Heart left ventricle (tissue), 16 donors: Measurements from ENCODE around the gene IVNS1ABP. TPM values are rescaled to one million over a fixed set of nuclear protein-coding genes. Genes with fewer than 3 reads are reported as not detected.

ENCODE experiments used
- ATAC-seq, 4 donors: fragments of 200-7000 bp; cut with Tn5 transposase; one replicate each; pipeline ENCODE4 v1.9.1; 2020 to 2022; ENCODE audit warnings: moderate library complexity in 4 of 4, mild to moderate bottlenecking in 3 of 4, moderate number of reproducible peaks in 1 of 4
- DNase-seq, 5 donors: peaks; one replicate each; pipeline ENCODE4 v3.0.0-alpha.2; 2020
- H3K27ac ChIP-seq, 12 donors: fragments of 200-600 bp; sonication (generic) in 4 of 12; one replicate each; pipeline versions ENCODE4 v1.5.0 to v1.8.0; 2016 to 2022; ENCODE audit warnings: mild to moderate bottlenecking in 2 of 12
- H3K27me3 ChIP-seq, 9 donors: fragments of 200-600 bp; sonication (generic) in 2 of 9; one replicate each; pipeline versions ENCODE4 v1.5.1 to v1.8.0; 2016 to 2022; ENCODE audit warnings: mild to moderate bottlenecking in 3 of 9
- H3K36me3 ChIP-seq, 9 donors: fragments of 200-600 bp; sonication (generic) in 2 of 9; one replicate each; pipeline versions ENCODE4 v1.5.0 to v1.8.0; 2018 to 2022; ENCODE audit warnings: mild to moderate bottlenecking in 2 of 9
- H3K4me1 ChIP-seq, 12 donors: fragments of 200-600 bp; sonication (generic) in 4 of 12; one replicate each; pipeline versions ENCODE4 v1.5.0 to v1.8.0; 2016 to 2022; ENCODE audit warnings: mild to moderate bottlenecking in 3 of 12
- H3K4me3 ChIP-seq, 12 donors: fragments of 200-600 bp; sonication (generic) in 4 of 12; one replicate each; pipeline versions ENCODE4 v1.5.0 to v1.8.0; 2017 to 2022; ENCODE audit warnings: mild to moderate bottlenecking in 9 of 12, moderate library complexity in 4 of 12
- H3K9me3 ChIP-seq, 12 donors: fragments of 200-600 bp; sonication (generic) in 4 of 12; one replicate each; pipeline versions ENCODE4 v1.5.0 to v1.8.0; 2016 to 2022; ENCODE audit warnings: mild to moderate bottlenecking in 1 of 12
- CTCF ChIP-seq, 12 donors: fragments of 200-600 bp; sonication (generic) in 4 of 12; IDR thresholded peaks; one replicate each; pipeline versions ENCODE4 v1.5.0 to v1.8.0; 2018 to 2022; ENCODE audit warnings: antibody characterized with exemption in 12 of 12, mild to moderate bottlenecking in 5 of 12
- POLR2A ChIP-seq, 2 donors: fragments of 450-650 bp; IDR thresholded peaks; one replicate each; pipeline ENCODE4 v1.6.1; 2017; ENCODE audit warnings: antibody characterized with exemption in 2 of 2, mild to moderate bottlenecking in 2 of 2, moderate library complexity in 2 of 2
- WGBS, 4 donors: extraction: QIAGEN DNeasy Blood & Tissue Kit in 2 of 4; methylation state at CpG; one replicate each; pipeline versions ENCODE4 v1.1.5 to v1.1.7; 2013 to 2018; 5-methylcytosine and 5-hydroxymethylcytosine counted together
- intact Hi-C, 10 donors: fragments of 100-400 bp; cut with DNase I; formaldehyde crosslinking; loops; one replicate each; pipeline versions ENCODE4 v1.11.1 to v1.14.2; 2022
- polyA plus RNA-seq, 2 donors: library from polyadenylated mRNA; stranded (reverse); fragments of 200-250 nt; gene quantifications; one replicate each; pipeline ENCODE4 v1.2.3, GENCODE V29; 2013
- total RNA-seq, 9 donors: library from RNA; depleted of rRNA in 2 of 9; stranded (reverse); fragments of >200 nt in 2 of 9; fragmentation: NEBNext Ultra II Directional in 3 of 9; extraction: Animal tissue kit (Norgen Biotek cat#: 25700) in 3 of 9; gene quantifications; one replicate each; pipeline versions ENCODE4 v1.1.0 to v1.2.4, GENCODE V29; 2016 to 2023
- donor health status: ischemic (EF 13 %, LVEDD 7.1; RV severe dilation, severe dysfunction).
- donor health status: healthy with polysubstance abuse.
- donor health status: DM: no; HTN: yes; CAD: no.
- donor health status: DM: no; HTN: no; CAD: no.
- donor health status: ischemic (EF 25% LVEDD 6.9; RV normal size, moderate dysfunction).
- donor health status: ischemic (EF 25% LVEDD 5.7; RV mildly dilated, moderate dysfunction).
- donor health status: healthy.
- donor health status: DM: yes; HTN: yes; CAD: no.
- donor health status: ischemic (EF 35%, LVEDD 5.7; RV mildly dilated, moderate dysfunction).
- donor health status: nonischemic (EF 11% LVEDD 7.7; RV severe dilation, severe dysfunction).
- donor health status: DM: yes; HTN: yes; CAD: no.
- donor health status: PGD.
- donor health status: ischemic (EF 29% LVEDD 5.4; RV normal size, mild dysfunction).
- donor health status: nonischemic (EF 23%, LVEDD 6.1; RV moderate dilation, normal function).

IVNS1ABP gene
- total and polyA plus RNA-seq, 11 donors: 24.7 to 95.2 (median 58.0) TPM

GRCh38 chr1:185314411-185314810 lies 2.6 kb downstream of the IVNS1ABP start:
- DNase-seq (no peak), ATAC-seq (no peak)
- peak overlapping the region in 11 of 12 donors; percentile 66 to 99 (median 89) for H3K4me3 ChIP-seq
- H3K27ac ChIP-seq: peak overlapping the region in 8 of 12 donors; percentile 33 to 99 (median 96)
- H3K4me1 ChIP-seq: peaks cover 0 to 79% (median 50%) of the 10 kb centered on the region in 12 donors
- peaks cover 0 to 18% (median 17%) of the 10 kb centered on the region in 9 donors for H3K36me3 ChIP-seq
- intact Hi-C loops: loop anchor here in 2 of 10 donors (5.0 to 10.0 kb wide), 2 partner anchors 67 to 280 kb away; no protein-coding TSS in a partner anchor
- WGBS, 4 donors: 17 to 26% (median 20%) methylated on average over 1 of the region's 1 CpG
- no peaks in the 10 kb centered on the region for H3K9me3 ChIP-seq
- no peak for TF ChIP-seq POLR2A (IDR thresholded peaks at IDR 0.05)
- H3K27me3 ChIP-seq: no peaks in the 10 kb centered on the region

- ATAC-seq (no peak), DNase-seq (no peak)
- peaks cover 0 to 69% (median 46%) of the 10 kb centered on the region in 12 donors for H3K4me1 ChIP-seq
These were observed 4.5 kb downstream of the IVNS1ABP start for GRCh38 chr1:185312361-185313138.

GRCh38 chr1:185311589-185312225 lies 5.3 kb downstream of the IVNS1ABP start:
- Histone ChIP-seq H3K36me3 (peaks cover 0 to 45% (median 42%) of the 10 kb centered on the region in 9 donors), H3K27ac (peak overlapping the region in 5 of 12 donors; percentile 11 to 32 (median 28)), H3K4me1 (peaks cover 0 to 68% (median 46%) of the 10 kb centered on the region in 12 donors), H3K4me3 (peak overlapping the region in 5 of 12 donors; percentile 1 to 99 (median 10)), H3K27me3 (no peaks in the 10 kb centered on the region), H3K9me3 (no peaks in the 10 kb centered on the region)
- intact Hi-C loops: loop anchor here in 2 of 10 donors (5.0 to 10.0 kb wide), 2 partner anchors 64 to 283 kb away; no protein-coding TSS in a partner anchor
- DNase-seq: no peak
- ATAC-seq: no peak
- no peak for TF ChIP-seq CTCF (IDR thresholded peaks at IDR 0.05)
- no peak for TF ChIP-seq POLR2A (IDR thresholded peaks at IDR 0.05)

More at GRCh38 chr1:185312361-185313138, 4.5 kb downstream of the IVNS1ABP start:
- WGBS, 4 donors: 54 to 65% (median 56%) methylated on average over 4 of the region's 4 CpGs
- H3K36me3 ChIP-seq: peaks cover 0 to 37% (median 34%) of the 10 kb centered on the region in 9 donors
- H3K27me3 ChIP-seq: no peaks in the 10 kb centered on the region
- no peaks in the 10 kb centered on the region for H3K9me3 ChIP-seq
- H3K4me3 ChIP-seq: peak overlapping the region in 7 of 12 donors; percentile 7 to 99 (median 89)
- H3K27ac ChIP-seq: peak overlapping the region in 5 of 12 donors; percentile 5 to 98 (median 15)
- intact Hi-C loops: loop anchor here in 2 of 10 donors (5.0 to 10.0 kb wide), 2 partner anchors 65 to 282 kb away; no protein-coding TSS in a partner anchor
- TF ChIP-seq POLR2A (IDR thresholded peaks at IDR 0.05): no peak
- no peak for TF ChIP-seq CTCF (IDR thresholded peaks at IDR 0.05)

- intact Hi-C loops: no loop called here
- ATAC-seq (peak in 1 of 4 donors; percentile 42), DNase-seq (peak in 3 of 5 donors; percentile 44 to 50 (median 48))
- Histone ChIP-seq H3K4me3 (no peak overlapping the region), H3K9me3 (no peaks in the 10 kb centered on the region), H3K27me3 (no peaks in the 10 kb centered on the region), H3K27ac (peak overlapping the region in 3 of 12 donors; percentile 1 to 7 (median 3)), H3K36me3 (peaks cover 0 to 67% (median 64%) of the 10 kb centered on the region in 9 donors), H3K4me1 (peaks cover 0 to 56% (median 40%) of the 10 kb centered on the region in 12 donors)
- 8 to 18% (median 12%) methylated on average over 2 of the region's 2 CpGs for WGBS, 4 donors
- TF ChIP-seq POLR2A (IDR thresholded peaks at IDR 0.05): no peak
- TF ChIP-seq CTCF (IDR thresholded peaks at IDR 0.05): no peak
These were observed 7.5 kb downstream of the IVNS1ABP start for GRCh38 chr1:185309566-185309965.
